CD4-positive, alpha-beta T cell (primary cell): ENCODE results near the gene CD46. TPM values are rescaled to one million over a fixed set of nuclear protein-coding genes. Genes with fewer than 3 reads are reported as not detected.

Experiments
- ATAC-seq: fragments of 200-7000 bp; cut with Tn5 transposase; one replicate; pipeline ENCODE4 v1.10.0; 2022; ENCODE audit warnings: mild to moderate bottlenecking; ENCODE audit not compliant: poor library complexity
- CTCF ChIA-PET: fragments of 350-600 bp; sonication (Branson Sonifier 250); formaldehyde crosslinking; loops from one replicate; lab custom pipeline; 2021; ENCODE audit warnings: antibody characterized with exemption, inconsistent platforms; lab: Charles Lee
- POLR2A ChIA-PET: fragments of 350-600 bp; sonication (Branson Sonifier 250); formaldehyde crosslinking; loops from one replicate; lab custom pipeline; 2021; ENCODE audit warnings: antibody characterized with exemption, inconsistent platforms; lab: Charles Lee
- DNase-seq, 14 experiments: peaks; one replicate each; pipeline ENCODE4 v3.0.0-alpha.2; 2013 to 2020; ENCODE audit warnings: mixed read lengths in 2 of 14
- H3K27ac ChIP-seq, 2 donors: one replicate each; pipeline versions ENCODE4 v1.5.1 to v1.7.0; 2013; ENCODE audit warnings: low read length in 2 of 2, low read depth in 1 of 2, mild to moderate bottlenecking in 1 of 2
- H3K27me3 ChIP-seq, 2 experiments: 1 replicate in 1 of 2; 2 replicates in 1 of 2; pipeline versions ENCODE4 v1.6.1 to v1.7.0; 2013; ENCODE audit warnings: low read length in 2 of 2, control low read depth in 1 of 2, mild to moderate bottlenecking in 1 of 2, moderate library complexity in 1 of 2; ENCODE audit not compliant: insufficient read depth in 2 of 2, control insufficient read depth in 1 of 2
- H3K36me3 ChIP-seq: one replicate; pipeline ENCODE4 v1.6.1; 2013; ENCODE audit warnings: low read length, control low read depth; ENCODE audit not compliant: insufficient read depth
- H3K4me1 ChIP-seq: one replicate; pipeline ENCODE4 v1.6.1; 2013; ENCODE audit warnings: low read length, control low read depth; ENCODE audit not compliant: insufficient read depth
- H3K4me3 ChIP-seq: one replicate; pipeline ENCODE4 v1.5.1; 2013; ENCODE audit warnings: mild to moderate bottlenecking, low read length, moderate library complexity
- H3K9me3 ChIP-seq, 2 experiments: 1 replicate in 1 of 2; 2 replicates in 1 of 2; pipeline versions ENCODE4 v1.6.1 to v1.7.0; 2013; ENCODE audit warnings: low read length in 2 of 2, mild to moderate bottlenecking in 2 of 2, control low read depth in 1 of 2, moderate library complexity in 1 of 2; ENCODE audit not compliant: control insufficient read depth in 1 of 2, insufficient read depth in 1 of 2
- H3K27ac Mint-ChIP-seq: one replicate; pipeline ENCODE4 v1.8.0; 2020; ENCODE audit warnings: mixed read lengths
- H3K27me3 Mint-ChIP-seq: one replicate; pipeline ENCODE4 v1.8.0; 2021; ENCODE audit warnings: mixed read lengths
- H3K36me3 Mint-ChIP-seq: one replicate; pipeline ENCODE4 v1.8.0; 2021; ENCODE audit warnings: low read depth, mixed read lengths
- H3K4me1 Mint-ChIP-seq: one replicate; pipeline ENCODE4 v1.8.0; 2021; ENCODE audit warnings: low read depth, mixed read lengths
- H3K4me3 Mint-ChIP-seq: one replicate; pipeline ENCODE4 v1.8.0; 2020; ENCODE audit warnings: mild to moderate bottlenecking, mixed read lengths
- H3K9me3 Mint-ChIP-seq: one replicate; pipeline ENCODE4 v1.8.0; 2020; ENCODE audit warnings: mixed read lengths
- intact Hi-C, 2 experiments: fragments of 100-400 bp; cut with DNase I in 1 of 2; cut with micrococcal nuclease in 1 of 2; formaldehyde crosslinking; loops; one replicate each; pipeline versions ENCODE4 v1.15.1 to v1.9.0; 2023 to 2025; cut with DNase I, micrococcal nuclease
- total RNA-seq, 174 experiments: library from RNA in 2 of 174; stranded (reverse) in 2 of 174; gene quantifications; one replicate each; pipeline ENCODE4 v1.2.3 and lab custom pipeline; 2021 to 2026
- TF ChIP-seq, protein P1 (sequence below): fragments of 200-600 bp; IDR thresholded peaks from one replicate; pipeline ENCODE4 v1.8.0; 2022; ENCODE audit warnings: antibody characterized with exemption, mild to moderate bottlenecking

CD46 gene
- total RNA-seq, 2 experiments from 2014 or later = 111 to 115 TPM

DNA sequence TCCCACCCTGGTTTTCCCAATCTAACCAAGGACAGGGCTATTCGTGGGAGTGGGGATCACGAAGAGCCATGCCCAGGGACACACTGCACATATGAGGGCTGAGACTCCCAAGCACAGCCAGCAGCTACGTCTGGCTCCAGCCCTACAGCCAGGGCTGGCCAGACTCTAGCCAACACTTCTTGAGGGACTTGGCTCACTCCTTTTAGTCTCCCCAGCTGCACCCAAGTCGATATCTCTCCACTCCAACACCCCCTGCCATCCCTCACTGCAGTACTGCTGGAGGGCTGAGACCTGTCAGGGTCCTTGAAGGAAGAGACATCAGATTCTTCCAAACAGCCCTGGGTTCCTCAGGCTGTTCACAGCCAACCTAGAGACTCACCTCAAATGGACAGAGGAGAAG, 62.6 kb downstream of the CD46 start:
- Mint-ChIP-seq H3K4me3 (no peak overlapping the region), H3K27me3 (no peaks in the 10 kb centered on the region), H3K9me3 (no peaks in the 10 kb centered on the region), H3K4me1 (peaks cover 72% of the 10 kb centered on the region), H3K36me3 (peaks cover 98% of the 10 kb centered on the region), H3K27ac (peak overlapping the region; percentile 73)
- ChIA-PET POLR2A (no interaction called here), CTCF (no interaction called here)
- H3K4me3 ChIP-seq = no peak overlapping the region
- H3K27me3 ChIP-seq = no peaks in the 10 kb centered on the region
- ATAC-seq (no peak), DNase-seq (no peak)
- peaks cover 76% of the 10 kb centered on the region for H3K4me1 ChIP-seq
- intact Hi-C loops = no loop called here
- H3K9me3 ChIP-seq = no peaks in the 10 kb centered on the region
- H3K27ac ChIP-seq = no peak overlapping the region
- peaks cover 96% of the 10 kb centered on the region for H3K36me3 ChIP-seq
- TF ChIP-seq, protein P1, sequence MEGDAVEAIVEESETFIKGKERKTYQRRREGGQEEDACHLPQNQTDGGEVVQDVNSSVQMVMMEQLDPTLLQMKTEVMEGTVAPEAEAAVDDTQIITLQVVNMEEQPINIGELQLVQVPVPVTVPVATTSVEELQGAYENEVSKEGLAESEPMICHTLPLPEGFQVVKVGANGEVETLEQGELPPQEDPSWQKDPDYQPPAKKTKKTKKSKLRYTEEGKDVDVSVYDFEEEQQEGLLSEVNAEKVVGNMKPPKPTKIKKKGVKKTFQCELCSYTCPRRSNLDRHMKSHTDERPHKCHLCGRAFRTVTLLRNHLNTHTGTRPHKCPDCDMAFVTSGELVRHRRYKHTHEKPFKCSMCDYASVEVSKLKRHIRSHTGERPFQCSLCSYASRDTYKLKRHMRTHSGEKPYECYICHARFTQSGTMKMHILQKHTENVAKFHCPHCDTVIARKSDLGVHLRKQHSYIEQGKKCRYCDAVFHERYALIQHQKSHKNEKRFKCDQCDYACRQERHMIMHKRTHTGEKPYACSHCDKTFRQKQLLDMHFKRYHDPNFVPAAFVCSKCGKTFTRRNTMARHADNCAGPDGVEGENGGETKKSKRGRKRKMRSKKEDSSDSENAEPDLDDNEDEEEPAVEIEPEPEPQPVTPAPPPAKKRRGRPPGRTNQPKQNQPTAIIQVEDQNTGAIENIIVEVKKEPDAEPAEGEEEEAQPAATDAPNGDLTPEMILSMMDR = no peak

DNA sequence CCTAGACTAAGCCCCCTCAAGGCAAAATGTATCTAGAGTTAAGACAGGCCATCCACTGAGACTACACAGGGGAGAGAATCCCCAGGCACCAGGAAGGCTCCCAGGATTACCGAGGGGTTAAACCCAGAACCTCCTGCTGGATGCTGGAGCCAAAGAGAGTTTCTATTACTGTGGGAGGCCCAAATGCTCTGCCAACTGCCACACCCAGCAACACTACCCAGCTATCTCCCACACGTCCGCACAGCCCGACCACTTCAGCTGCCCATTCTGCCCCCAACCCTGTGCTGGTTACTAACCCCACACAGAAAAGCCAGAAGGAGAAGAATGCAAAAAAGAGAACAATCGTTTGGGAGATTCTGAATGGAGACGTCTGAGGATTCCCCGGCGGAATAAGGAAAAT, 63.6 kb downstream of the CD46 start:
- Mint-ChIP-seq H3K27me3 (no peaks in the 10 kb centered on the region), H3K36me3 (peaks cover 98% of the 10 kb centered on the region), H3K9me3 (no peaks in the 10 kb centered on the region), H3K27ac (peak overlapping the region; percentile 73), H3K4me3 (no peak overlapping the region), H3K4me1 (peaks cover 72% of the 10 kb centered on the region)
- Histone ChIP-seq H3K27me3 (no peaks in the 10 kb centered on the region), H3K4me3 (no peak overlapping the region), H3K36me3 (peaks cover 93% of the 10 kb centered on the region), H3K4me1 (peaks cover 75% of the 10 kb centered on the region), H3K9me3 (no peaks in the 10 kb centered on the region), H3K27ac (peak overlapping the region in 1 of 2 donors; percentile 22)
- intact Hi-C loops = no loop called here
- ChIA-PET CTCF (no interaction called here), POLR2A (no interaction called here)
- no peak for DNase-seq
- TF ChIP-seq, protein P1 = no peak
- ATAC-seq = no peak

DNA sequence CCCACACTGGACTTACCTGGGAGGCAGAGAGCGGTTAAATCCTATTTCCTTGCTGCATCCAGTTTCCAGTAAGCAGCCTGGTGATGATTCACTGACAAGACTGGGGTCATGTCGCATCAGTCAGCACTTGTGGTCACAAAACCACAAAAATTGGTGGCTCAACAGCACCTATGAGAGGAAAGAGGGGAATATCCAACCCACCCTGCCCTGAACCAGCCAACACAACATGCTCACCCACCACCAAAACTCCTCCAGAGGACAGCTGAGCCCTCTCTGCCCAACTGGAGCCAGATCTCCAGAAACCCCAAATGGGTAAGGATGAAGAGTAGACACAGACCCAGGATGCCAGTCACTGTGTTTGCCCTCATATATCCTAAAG, 64.0 kb downstream of the CD46 start:
- H3K36me3 Mint-ChIP-seq = peaks cover 97% of the 10 kb centered on the region
- peak; percentile 54 for ATAC-seq
- POLR2A ChIA-PET = no interaction called here
- intact Hi-C loops = no loop called here
- peak in 2 of 14 experiments; percentile 55 to 67 for DNase-seq
- TF ChIP-seq, protein P1 = no peak
- no peaks in the 10 kb centered on the region for H3K27me3 Mint-ChIP-seq
- peaks cover 92% of the 10 kb centered on the region for H3K36me3 ChIP-seq
- no peaks in the 10 kb centered on the region for H3K9me3 Mint-ChIP-seq
- no peak overlapping the region for H3K4me3 ChIP-seq
- H3K27ac Mint-ChIP-seq = peak overlapping the region; percentile 73
- CTCF ChIA-PET = no interaction called here
- peak overlapping the region; percentile 15 for H3K4me3 Mint-ChIP-seq
- H3K27me3 ChIP-seq = no peaks in the 10 kb centered on the region
- no peaks in the 10 kb centered on the region for H3K9me3 ChIP-seq
- peaks cover 73% of the 10 kb centered on the region for H3K4me1 Mint-ChIP-seq
- H3K4me1 ChIP-seq = peaks cover 75% of the 10 kb centered on the region
- no peak overlapping the region for H3K27ac ChIP-seq
